ENCODE measurements around the gene PAK1IP1.

DNA sequence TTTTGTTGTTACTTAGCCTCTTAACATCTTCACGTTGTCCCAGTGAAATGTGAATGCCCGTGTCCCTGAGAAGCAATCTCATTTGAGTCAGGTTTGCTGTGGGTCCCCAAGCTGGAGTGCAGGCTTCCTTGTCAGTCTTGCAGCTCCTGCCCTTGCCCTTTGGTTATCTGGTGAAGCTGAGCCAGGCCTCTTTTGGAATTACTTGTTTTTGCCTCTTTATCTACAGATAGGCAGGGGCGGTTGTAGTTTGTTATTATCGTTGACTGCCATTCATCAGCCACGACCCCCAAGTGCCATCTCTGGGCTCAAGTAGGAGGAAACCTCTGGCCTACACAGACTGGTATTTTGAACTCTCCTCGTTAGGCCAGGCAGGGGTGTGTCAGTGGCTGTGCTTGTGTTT lies 30.3 kb downstream of the PAK1IP1 start:
- TF ChIP-seq CTCF (IDR thresholded peaks at IDR 0.05) (no peak), EP300 (IDR thresholded peaks at IDR 0.05) (no peak), POLR2A (IDR thresholded peaks at IDR 0.05) (no peak)

Measured in ovary (tissue), 3 donors.